Endothelial cell of umbilical vein (primary cell): Measurements from ENCODE around the gene CHID1. TPM values are rescaled to one million over a fixed set of nuclear protein-coding genes. Genes with fewer than 3 reads are reported as not detected.
A peak's percentile ranks its signal among the peaks of the same experiment; 100 is the strongest.

Experiments used
- BruUV-seq: library from RNA; stranded (reverse); fragments of 400-500 nt; replicated peaks from 2 replicates; lab custom pipeline; 2021; lab: Mats Ljungman, UMichigan
- CTCF ChIA-PET: fragments of 300-600, 350-600 bp; sonication (Branson Sonifier 250); formaldehyde crosslinking; loops from one replicate; lab custom pipeline; 2021; ENCODE audit warnings: antibody characterized with exemption, inconsistent platforms; lab: Charles Lee
- POLR2A ChIA-PET: fragments of 300-600, 350-600 bp; sonication (Branson Sonifier 250); formaldehyde crosslinking; loops from one replicate; lab custom pipeline; 2021; ENCODE audit warnings: antibody characterized with exemption, inconsistent platforms; lab: Charles Lee
- DNase-seq: peaks from one replicate; pipeline ENCODE4 v3.0.0-alpha.2; 2011; ENCODE audit warnings: low read depth, low spot score
- FAIRE-seq: peaks from 2 replicates; lab custom pipeline; 2011; peaks lifted over from hg19 to GRCh38; lab: Jason Lieb, UNC
- H2AFZ ChIP-seq: 2 replicates; pipeline ENCODE4 v1.6.0; 2012; ENCODE audit warnings: low read depth, low read length, control low read depth, inconsistent platforms
- H3K27ac ChIP-seq: 2 replicates; pipeline ENCODE4 v1.5.1; 2011; ENCODE audit warnings: low read depth, mild to moderate bottlenecking, control low read depth, low read length, moderate library complexity; ENCODE audit not compliant: insufficient read depth
- H3K27me3 ChIP-seq, 2 experiments: 2 replicates each; pipeline versions ENCODE4 v1.6.0 to v1.6.1; 2011; ENCODE audit warnings: low read length in 2 of 2, mixed read lengths in 1 of 2; ENCODE audit not compliant: control insufficient read depth in 2 of 2, insufficient read depth in 2 of 2
- H3K36me3 ChIP-seq, 2 experiments: 2 replicates in 1 of 2; 3 replicates in 1 of 2; pipeline ENCODE4 v1.5.1; 2011; ENCODE audit warnings: low read length in 2 of 2, mild to moderate bottlenecking in 1 of 2, moderate library complexity in 1 of 2; ENCODE audit not compliant: control insufficient read depth in 2 of 2, insufficient read depth in 2 of 2; ENCODE audit errors: extremely low read depth in 1 of 2
- H3K4me1 ChIP-seq: 3 replicates; pipeline ENCODE4 v1.5.1; 2011; ENCODE audit warnings: mild to moderate bottlenecking, low read length; ENCODE audit not compliant: control insufficient read depth, insufficient read depth; ENCODE audit errors: extremely low read depth
- H3K4me2 ChIP-seq: 2 replicates; pipeline ENCODE4 v1.6.1; 2011; ENCODE audit warnings: low read length, control low read depth, mixed read lengths; ENCODE audit not compliant: insufficient read depth
- H3K4me3 ChIP-seq, 3 experiments: fragments of 200-600 bp in 1 of 3; sonication (generic), shearing (Covaris generic) in 1 of 3; replicated peaks in 1 of 3; 2 replicates each; pipeline ENCODE4 v1.5.1; 2011 to 2016; ENCODE audit warnings: control low read depth in 3 of 3, low read length in 3 of 3, mild to moderate bottlenecking in 2 of 3, inconsistent platforms in 1 of 3, low read depth in 1 of 3, moderate library complexity in 1 of 3; ENCODE audit not compliant: insufficient read depth in 1 of 3
- H3K79me2 ChIP-seq: 2 replicates; pipeline ENCODE4 v1.6.0; 2012; ENCODE audit warnings: low read length, inconsistent platforms; ENCODE audit not compliant: control insufficient read depth, insufficient read depth
- H3K9ac ChIP-seq: replicated peaks from 2 replicates; pipeline ENCODE3; 2011; ENCODE audit warnings: low read length, control low read depth; ENCODE audit not compliant: insufficient read depth; ENCODE audit errors: extremely low read depth
- H3K9me1 ChIP-seq: replicated peaks from 3 replicates; pipeline ENCODE4 v1.6.0; 2011; ENCODE audit warnings: mild to moderate bottlenecking, low read length; ENCODE audit not compliant: control insufficient read depth, insufficient read depth; ENCODE audit errors: extremely low read depth
- H3K9me3 ChIP-seq: replicated peaks from 2 replicates; pipeline ENCODE4 v1.5.1; 2012; ENCODE audit warnings: low read length, inconsistent platforms; ENCODE audit not compliant: control insufficient read depth, insufficient read depth
- H4K20me1 ChIP-seq: replicated peaks from 2 replicates; pipeline ENCODE3; 2011; ENCODE audit warnings: mild to moderate bottlenecking, low read length; ENCODE audit not compliant: control insufficient read depth, insufficient read depth; ENCODE audit errors: extremely low read depth
- CTCF ChIP-seq, 2 donors: IDR thresholded peaks; 1 replicate in 1 of 2; 2 replicates in 1 of 2; pipeline ENCODE4 v1.5.1; 2011; ENCODE audit warnings: low read length in 2 of 2, mild to moderate bottlenecking in 2 of 2, moderate library complexity in 2 of 2, control low read depth in 1 of 2, inconsistent platforms in 1 of 2, low read depth in 1 of 2; ENCODE audit not compliant: insufficient read depth in 1 of 2; ENCODE audit errors: extremely low read depth in 1 of 2
- EZH2 ChIP-seq: IDR thresholded peaks from 2 replicates; pipeline ENCODE4 v1.6.1; 2012; ENCODE audit warnings: borderline replicate concordance, low read depth, mild to moderate bottlenecking, moderate library complexity, low read length, inconsistent platforms; ENCODE audit not compliant: severe bottlenecking
- FOS ChIP-seq: IDR thresholded peaks from 2 replicates; pipeline ENCODE4 v1.6.1; 2011; ENCODE audit warnings: mild to moderate bottlenecking, low read length, moderate library complexity, borderline replicate concordance; ENCODE audit not compliant: insufficient read depth
- GATA2 ChIP-seq: IDR thresholded peaks from 2 replicates; pipeline ENCODE4 v1.7.0; 2011; ENCODE audit warnings: low read depth, mild to moderate bottlenecking, moderate library complexity, mixed read lengths, low read length; ENCODE audit not compliant: insufficient read length, insufficient read depth
- JUN ChIP-seq: IDR thresholded peaks from 2 replicates; pipeline ENCODE4 v1.6.1; 2011; ENCODE audit warnings: borderline replicate concordance, low read depth; ENCODE audit not compliant: insufficient read length, insufficient read depth
- MAX ChIP-seq: IDR thresholded peaks from 2 replicates; pipeline ENCODE4 v1.6.1; 2011; ENCODE audit not compliant: insufficient read depth, insufficient read length
- MYC ChIP-seq: IDR thresholded peaks from one replicate; pipeline ENCODE4 v1.6.1; 2011; ENCODE audit warnings: mild to moderate bottlenecking, low read depth, low read length
- POLR2A ChIP-seq: IDR thresholded peaks from 2 replicates; pipeline ENCODE4 v1.6.1; 2012; ENCODE audit warnings: low read depth, mild to moderate bottlenecking, control low read depth, low read length
- POLR2AphosphoS5 ChIP-seq: IDR thresholded peaks from 2 replicates; pipeline ENCODE4 v1.6.1; 2012; ENCODE audit warnings: low read depth, mild to moderate bottlenecking, control low read depth, low read length, moderate library complexity; ENCODE audit not compliant: insufficient read depth
- dilution Hi-C: fragments of 300-500 bp; cut with MboI; formaldehyde crosslinking; loops from one replicate; pipeline ENCODE4 v1.15.0; 2019; ENCODE audit warnings: low sequenced_read_pairs; ENCODE audit not compliant: extremely low pct_ligation_motif_present
- intact Hi-C: fragments of 100-400 bp; cut with micrococcal nuclease; formaldehyde crosslinking; loops from one replicate; pipeline ENCODE4 v1.10.0; 2022
- polyA plus RNA-seq, 4 experiments: library from polyadenylated mRNA; depleted of rRNA in 3 of 4; stranded (reverse) in 3 of 4; unstranded in 1 of 4; fragments of >200 nt; gene quantifications; 2 replicates each; pipeline versions ENCODE4 v1.2.1 to v1.2.3, GENCODE V29; 2011 to 2012; ENCODE audit warnings: missing spikeins in 1 of 4
- total RNA-seq: library from RNA; stranded (reverse); gene quantifications from 2 replicates; pipeline ENCODE4 v1.2.3, GENCODE V29; 2021

The CHID1 gene
- total and polyA plus RNA-seq, 2 donors (not counting 3 experiments of a cell fraction or from before 2014, with no cell fraction given): 89.8 to 107 TPM

- peak; percentile 46 for DNase-seq
- intact Hi-C loops (loop anchor here (2.0 to 5.0 kb wide), 2 partner anchors 65 to 131 kb away; partner anchors contain the start of gene CHID1), dilution Hi-C loops (no loop called here)
- Histone ChIP-seq H3K9me3 (no peaks in the 10 kb centered on the region), H3K4me3 (no peak overlapping the region), H3K36me3 (peaks cover 0 to under 1% of the 10 kb centered on the region in 2 experiments), H3K27me3 (no peaks in the 10 kb centered on the region), H3K4me1 (peaks cover 33% of the 10 kb centered on the region), H3K9me1 (no peaks in the 10 kb centered on the region), H3K79me2 (peaks cover 26% of the 10 kb centered on the region), H3K27ac (peak overlapping the region; percentile 83), H3K4me2 (no peak overlapping the region), H3K9ac (no peak overlapping the region), H2AFZ (no peak overlapping the region), H4K20me1 (no peaks in the 10 kb centered on the region)
- CTCF ChIA-PET: interaction anchor here (1.2 to 3.3 kb wide), 2 partner anchors 12 to 52 kb away, joined by 3 to 19 read pairs; partner anchors contain the start of gene CD151
- no peak for FAIRE-seq
- TF ChIP-seq POLR2A: no peak
- TF ChIP-seq POLR2AphosphoS5: peak; percentile 40
- TF ChIP-seq JUN: no peak
- no TSS peak for BruUV-seq
- POLR2A ChIA-PET: no interaction called here
Measured at GRCh38 chr11:845872-846495, 64.6 kb downstream of the CHID1 start.

- Histone ChIP-seq H2AFZ (no peak overlapping the region), H3K36me3 (peaks cover 2 to 5% of the 10 kb centered on the region in 2 experiments), H3K4me3 (peak overlapping the region in 1 of 3 experiments; percentile 23), H3K4me2 (peak overlapping the region; percentile 44), H3K9ac (peak overlapping the region; percentile 68), H4K20me1 (no peaks in the 10 kb centered on the region), H3K9me1 (no peaks in the 10 kb centered on the region), H3K27ac (peak overlapping the region; percentile 83), H3K4me1 (peaks cover 39% of the 10 kb centered on the region), H3K27me3 (no peaks in the 10 kb centered on the region), H3K9me3 (no peaks in the 10 kb centered on the region), H3K79me2 (peaks cover 36% of the 10 kb centered on the region)
- intact Hi-C loops: loop anchor here (1.0 to 5.0 kb wide), 4 partner anchors 10 to 132 kb away; partner anchors contain the start of genes CHID1 and RPLP2
- CTCF ChIA-PET: interaction anchor here (0.6 to 3.3 kb wide), 4 partner anchors 11 to 206 kb away, joined by 3 to 19 read pairs (median 6); partner anchors contain the start of gene CD151
- no peak for TF ChIP-seq MYC
- no peak for TF ChIP-seq CTCF (IDR thresholded peaks at IDR 0.05; ENCODE audit: extremely low read depth in 1 of 2, insufficient read depth in 1 of 2, low read depth in 1 of 2, low read length in 2 of 2)
- no peak for TF ChIP-seq POLR2A
- TF ChIP-seq EZH2: no peak
- no peak for TF ChIP-seq POLR2AphosphoS5
- TF ChIP-seq MAX: no peak
- TF ChIP-seq JUN: no peak
- TF ChIP-seq FOS: no peak
- no peak for TF ChIP-seq GATA2
- BruUV-seq: TSS peak; percentile 2
- FAIRE-seq (peak; percentile 96), DNase-seq (peak; percentile 92)
- dilution Hi-C loops: no loop called here
- POLR2A ChIA-PET: interaction anchor here (0.5 to 3.8 kb wide), 6 partner anchors 11 to 58 kb away, joined by 3 to 25 read pairs (median 5); partner anchors contain the start of genes CD151 and PNPLA2
Measured at GRCh38 chr11:844693-845644, 65.6 kb downstream of the CHID1 start.
